Skeletal muscle satellite cell (primary cell): ENCODE measurements around the gene CD4.
A peak's percentile ranks its signal among the peaks of the same experiment; 100 is the strongest.

Experiments
- H3K27me3 ChIP-seq: 2 replicates; pipeline ENCODE4 v1.7.0; 2013; ENCODE audit warnings: low read length; ENCODE audit not compliant: control insufficient read depth, insufficient read depth
- H3K36me3 ChIP-seq: 2 replicates; pipeline ENCODE4 v1.7.0; 2013; ENCODE audit warnings: mild to moderate bottlenecking, control low read depth, low read length; ENCODE audit not compliant: insufficient read depth
- H3K4me1 ChIP-seq: 2 replicates; pipeline ENCODE4 v1.7.0; 2013; ENCODE audit warnings: low read length; ENCODE audit not compliant: control insufficient read depth, insufficient read depth
- H3K4me2 ChIP-seq: 2 replicates; pipeline ENCODE4 v1.7.0; 2013; ENCODE audit warnings: mild to moderate bottlenecking, low read length
- H3K4me3 ChIP-seq: 2 replicates; pipeline ENCODE4 v1.7.0; 2013; ENCODE audit warnings: low read length
- H3K9ac ChIP-seq: 2 replicates; pipeline ENCODE4 v1.7.0; 2013; ENCODE audit warnings: mild to moderate bottlenecking, low read depth, low read length, moderate library complexity
- H3K9me3 ChIP-seq: replicated peaks from 2 replicates; pipeline ENCODE4 v1.7.0; 2013; ENCODE audit warnings: mild to moderate bottlenecking, control low read depth, low read length

Gene CD4

GRCh38 chr12:6849427-6849826 is 60.1 kb downstream of the CD4 start:
- Histone ChIP-seq H3K27me3 (no peaks in the 10 kb centered on the region), H3K9ac (no peak overlapping the region), H3K4me2 (peak overlapping the region; percentile 87), H3K9me3 (no peaks in the 10 kb centered on the region), H3K36me3 (peaks cover 48% of the 10 kb centered on the region), H3K4me3 (no peak overlapping the region), H3K4me1 (peaks cover 29% of the 10 kb centered on the region)

GRCh38 chr12:6849976-6850560 is 60.7 kb downstream of the CD4 start:
- Histone ChIP-seq H3K9me3 (no peaks in the 10 kb centered on the region), H3K9ac (peak overlapping the region; percentile 64), H3K27me3 (no peaks in the 10 kb centered on the region), H3K4me2 (peak overlapping the region; percentile 87), H3K36me3 (peaks cover 48% of the 10 kb centered on the region), H3K4me3 (peak overlapping the region; percentile 90), H3K4me1 (peaks cover 29% of the 10 kb centered on the region)

GRCh38 chr12:6850796-6851152 is 61.4 kb downstream of the CD4 start:
- Histone ChIP-seq H3K4me3 (peak overlapping the region; percentile 90), H3K9me3 (no peaks in the 10 kb centered on the region), H3K27me3 (no peaks in the 10 kb centered on the region), H3K36me3 (peaks cover 48% of the 10 kb centered on the region), H3K4me1 (peaks cover 29% of the 10 kb centered on the region), H3K9ac (peak overlapping the region; percentile 64), H3K4me2 (peak overlapping the region; percentile 87)

- peak within 1 kb of the TSS; percentile 87 for H3K4me2 ChIP-seq
- peak within 1 kb of the TSS; percentile 87 for H3K9ac ChIP-seq
- H3K36me3 ChIP-seq = peaks cover 49% of the 10 kb centered on the region
- peaks cover 29% of the 10 kb centered on the region for H3K4me1 ChIP-seq
- peak within 1 kb of the TSS; percentile 90 for H3K4me3 ChIP-seq
- H3K27me3 ChIP-seq = no peaks in the 10 kb centered on the region
- H3K9me3 ChIP-seq = no peaks in the 10 kb centered on the region
Measured at GRCh38 chr12:6851153-6851920, 62.0 kb downstream of the CD4 start, which contains the start of gene CDCA3. Gene CDCA3 (minus strand): TSS chr12:6851286. CDS start chr12:6850952, 334 bp downstream.

- Histone ChIP-seq H3K4me1 (peaks cover 29% of the 10 kb centered on the region), H3K27me3 (no peaks in the 10 kb centered on the region), H3K4me3 (peak within 1 kb of the TSS; percentile 90), H3K4me2 (peak within 1 kb of the TSS; percentile 88), H3K9me3 (no peaks in the 10 kb centered on the region), H3K9ac (peak within 1 kb of the TSS; percentile 87), H3K36me3 (peaks cover 49% of the 10 kb centered on the region)
Measured at GRCh38 chr12:6851921-6852650, 62.8 kb downstream of the CD4 start, which contains the start of gene USP5. Gene USP5 (plus strand): TSS chr12:6852150. CDS start chr12:6852180, 30 bp downstream.

GRCh38 chr12:6852651-6853354 is 63.5 kb downstream of the CD4 start:
- peaks cover 29% of the 10 kb centered on the region for H3K4me1 ChIP-seq
- H3K4me2 ChIP-seq = peak overlapping the region; percentile 88
- peaks cover 49% of the 10 kb centered on the region for H3K36me3 ChIP-seq

GRCh38 chr12:6853626-6854025 is 64.3 kb downstream of the CD4 start:
- Histone ChIP-seq H3K9ac (peak overlapping the region; percentile 87), H3K4me3 (peak overlapping the region; percentile 90), H3K36me3 (peaks cover 52% of the 10 kb centered on the region), H3K4me2 (peak overlapping the region; percentile 88), H3K4me1 (peaks cover 29% of the 10 kb centered on the region), H3K27me3 (no peaks in the 10 kb centered on the region), H3K9me3 (no peaks in the 10 kb centered on the region)

More at GRCh38 chr12:6852651-6853354, 63.5 kb downstream of the CD4 start:
- Histone ChIP-seq H3K27me3 (no peaks in the 10 kb centered on the region), H3K4me3 (peak overlapping the region; percentile 90), H3K9me3 (no peaks in the 10 kb centered on the region), H3K9ac (peak overlapping the region; percentile 87)

GRCh38 chr12:6854036-6854435 is 64.7 kb downstream of the CD4 start:
- no peaks in the 10 kb centered on the region for H3K27me3 ChIP-seq
- H3K36me3 ChIP-seq = peaks cover 52% of the 10 kb centered on the region
- peak overlapping the region; percentile 90 for H3K4me3 ChIP-seq
- peaks cover 29% of the 10 kb centered on the region for H3K4me1 ChIP-seq
- peak overlapping the region; percentile 88 for H3K4me2 ChIP-seq
- H3K9ac ChIP-seq = peak overlapping the region; percentile 87
- H3K9me3 ChIP-seq = no peaks in the 10 kb centered on the region

GRCh38 chr12:6855322-6855721 is 66.0 kb downstream of the CD4 start:
- H3K4me3 ChIP-seq = no peak overlapping the region
- no peak overlapping the region for H3K9ac ChIP-seq
- H3K27me3 ChIP-seq = no peaks in the 10 kb centered on the region
- H3K9me3 ChIP-seq = no peaks in the 10 kb centered on the region
- peaks cover 54% of the 10 kb centered on the region for H3K36me3 ChIP-seq
- no peak overlapping the region for H3K4me2 ChIP-seq
- H3K4me1 ChIP-seq = peaks cover 19% of the 10 kb centered on the region

GRCh38 chr12:6858799-6859198 is 69.5 kb downstream of the CD4 start:
- no peak overlapping the region for H3K4me3 ChIP-seq
- H3K36me3 ChIP-seq = peaks cover 89% of the 10 kb centered on the region
- H3K9ac ChIP-seq = no peak overlapping the region
- H3K9me3 ChIP-seq = no peaks in the 10 kb centered on the region
- H3K4me2 ChIP-seq = no peak overlapping the region
- peaks cover 4% of the 10 kb centered on the region for H3K4me1 ChIP-seq
- no peaks in the 10 kb centered on the region for H3K27me3 ChIP-seq

GRCh38 chr12:6860116-6860515 is 70.8 kb downstream of the CD4 start:
- peaks cover 93% of the 10 kb centered on the region for H3K36me3 ChIP-seq
- H3K4me1 ChIP-seq = no peaks in the 10 kb centered on the region
- no peaks in the 10 kb centered on the region for H3K27me3 ChIP-seq
- H3K4me2 ChIP-seq = no peak overlapping the region
- H3K4me3 ChIP-seq = no peak overlapping the region
- H3K9ac ChIP-seq = no peak overlapping the region
- H3K9me3 ChIP-seq = no peaks in the 10 kb centered on the region
